ENCODE results near the gene ZFAND3. TPM values are rescaled to one million over a fixed set of nuclear protein-coding genes. Genes with fewer than 3 reads are reported as not detected.
A peak's percentile ranks its signal among the peaks of the same experiment; 100 is the strongest.
"Not testable (repeated sequence)": the region's sequence is repeated elsewhere in the genome, so short reads cannot be mapped to it uniquely, and the experiment has no call there.

ZFAND3 gene
- polyA plus RNA-seq, 3 donors from 2014 or later, result 3.1 to 10.2 (median 3.9) TPM

DNA sequence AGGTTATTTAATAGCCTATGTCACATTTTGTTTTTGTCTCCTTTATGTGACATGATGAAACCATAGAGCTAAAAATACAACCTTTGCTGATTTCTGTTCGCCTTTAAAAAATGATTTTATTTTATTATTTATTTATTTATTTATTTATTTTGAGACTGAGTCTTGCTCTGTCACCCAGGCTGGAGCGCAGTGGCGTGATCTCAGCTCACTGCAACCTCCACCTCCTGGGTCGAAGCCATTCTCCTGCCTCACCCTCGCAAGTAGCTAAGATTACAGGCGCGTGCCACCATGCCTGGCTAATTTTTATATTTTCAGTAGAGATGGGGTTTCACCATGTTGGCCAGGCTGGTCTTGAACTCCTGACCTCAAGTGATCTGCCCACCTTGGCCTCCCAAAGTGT is 173.7 kb downstream of the ZFAND3 start:
- H3K27me3 Mint-ChIP-seq (ENCODE audit: low read depth in 3 of 3); DNase-seq; H3K36me3 Mint-ChIP-seq; H3K27ac Mint-ChIP-seq; H3K9me3 Mint-ChIP-seq; H3K4me3 Mint-ChIP-seq: not testable (repeated sequence)
- H3K4me1 Mint-ChIP-seq, result peaks cover 64 to 86% of the 10 kb centered on the region in 2 donors

DNA sequence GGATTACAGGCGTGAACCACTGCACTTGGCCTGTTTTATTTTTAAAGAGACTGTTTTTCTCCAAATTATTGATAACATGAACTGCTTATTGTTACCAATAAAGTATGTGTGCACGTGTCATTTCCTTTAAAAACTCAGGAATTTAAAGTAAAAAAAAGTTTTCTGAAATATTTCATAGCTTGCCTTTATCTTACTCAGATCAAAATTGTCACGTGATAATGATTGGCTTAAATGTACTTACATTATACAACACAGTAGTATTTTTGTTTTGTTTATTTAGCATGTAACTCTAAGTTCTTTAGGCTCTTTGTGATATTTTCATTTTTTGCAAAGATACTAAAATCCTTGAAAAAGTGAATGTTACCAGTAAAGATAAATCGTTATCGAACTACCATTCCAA is 174.1 kb downstream of the ZFAND3 start:
- DNase-seq, result no peak
- no peaks in the 10 kb centered on the region for H3K27me3 Mint-ChIP-seq (ENCODE audit: low read depth in 3 of 3)
- no peak overlapping the region for H3K4me3 Mint-ChIP-seq
- H3K9me3 Mint-ChIP-seq, result no peaks in the 10 kb centered on the region
- H3K27ac Mint-ChIP-seq, result no peak overlapping the region
- H3K4me1 Mint-ChIP-seq, result peaks cover 64 to 86% of the 10 kb centered on the region in 2 donors
- no peaks in the 10 kb centered on the region for H3K36me3 Mint-ChIP-seq

DNA sequence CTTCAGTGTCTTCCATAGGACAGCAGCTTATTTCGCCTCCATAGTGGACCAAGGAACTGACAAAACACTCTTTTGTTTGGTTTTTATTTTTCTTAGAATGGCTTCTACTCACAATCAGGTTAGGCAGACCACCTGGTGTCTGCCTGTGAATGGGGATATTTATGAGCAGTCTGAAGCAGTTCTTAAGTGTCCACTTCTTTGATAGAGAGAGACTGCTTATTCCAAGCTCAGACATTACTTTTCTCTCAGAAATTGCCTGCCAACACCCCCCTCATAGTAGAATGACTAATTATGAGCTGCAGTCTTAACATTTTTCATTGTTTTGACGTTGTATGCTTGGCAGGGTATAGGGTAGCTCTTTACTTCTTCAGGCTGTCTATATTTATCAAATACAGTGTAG is 174.7 kb downstream of the ZFAND3 start:
- Mint-ChIP-seq H3K4me3 (no peak overlapping the region), H3K36me3 (no peaks in the 10 kb centered on the region), H3K27ac (no peak overlapping the region), H3K27me3 (ENCODE audit: low read depth in 3 of 3) (no peaks in the 10 kb centered on the region), H3K4me1 (peaks cover 58 to 86% of the 10 kb centered on the region in 2 donors), H3K9me3 (no peaks in the 10 kb centered on the region)
- no peak for DNase-seq

GRCh38 chr6:37998366-37998765 is 178.8 kb downstream of the ZFAND3 start:
- no peak for DNase-seq
- Mint-ChIP-seq H3K36me3 (no peaks in the 10 kb centered on the region), H3K9me3 (no peaks in the 10 kb centered on the region), H3K27me3 (ENCODE audit: low read depth in 3 of 3) (peaks cover 0 to 3% (median 0%) of the 10 kb centered on the region in 3 donors), H3K4me3 (no peak overlapping the region), H3K27ac (peak overlapping the region in 2 of 6 donors; percentile 11 to 14), H3K4me1 (peaks cover 50 to 88% of the 10 kb centered on the region in 2 donors)

DNA sequence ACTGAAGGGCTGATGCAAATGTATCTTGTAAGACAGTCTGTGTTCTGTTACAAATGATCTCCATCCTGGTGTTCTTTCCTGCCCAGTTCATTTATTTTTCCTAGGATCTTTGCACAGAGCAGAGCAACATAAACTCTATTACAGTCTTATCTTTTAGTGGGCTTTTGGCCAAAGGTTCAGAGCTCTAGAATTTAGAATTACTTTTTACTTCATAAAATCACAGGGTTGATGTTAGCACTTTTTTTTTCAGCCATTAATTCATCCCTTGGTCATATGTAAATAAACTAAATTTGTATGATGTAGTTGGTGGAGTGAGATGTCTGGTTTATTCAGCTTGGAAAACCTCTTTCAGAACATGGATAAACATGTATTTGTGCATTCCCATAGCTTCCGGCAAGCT is 181.9 kb downstream of the ZFAND3 start:
- peaks cover 57 to 90% of the 10 kb centered on the region in 2 donors for H3K4me1 Mint-ChIP-seq
- H3K27me3 Mint-ChIP-seq (ENCODE audit: low read depth in 3 of 3), result peaks cover 0 to 5% (median 0%) of the 10 kb centered on the region in 3 donors
- no peak overlapping the region for H3K4me3 Mint-ChIP-seq
- no peaks in the 10 kb centered on the region for H3K9me3 Mint-ChIP-seq
- peak overlapping the region in 2 of 6 donors; percentile 41 to 58 for H3K27ac Mint-ChIP-seq
- no peak for DNase-seq
- no peaks in the 10 kb centered on the region for H3K36me3 Mint-ChIP-seq

- no peak overlapping the region for H3K4me3 Mint-ChIP-seq
- peaks cover 50 to 80% of the 10 kb centered on the region in 2 donors for H3K4me1 Mint-ChIP-seq
Observed at GRCh38 chr6:38004908-38005307, 185.4 kb downstream of the ZFAND3 start.

DNA sequence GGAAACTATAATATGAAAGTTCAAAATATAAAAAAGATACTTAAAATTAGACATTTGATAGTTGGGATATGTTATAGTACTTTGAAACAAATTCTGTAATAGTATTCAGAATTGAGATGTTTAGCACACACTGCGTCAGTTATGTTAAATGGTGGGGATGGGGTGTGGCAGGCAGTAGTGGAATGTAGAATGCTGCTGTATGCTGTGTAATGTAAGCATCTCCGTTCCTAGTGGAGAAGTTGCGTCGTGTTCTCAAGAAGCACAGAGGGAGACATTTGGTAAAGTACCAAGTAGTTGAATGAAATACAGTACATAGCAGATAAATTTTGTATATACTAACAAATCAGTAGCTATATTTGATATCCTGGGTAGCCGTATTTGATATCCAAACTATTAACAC is 192.4 kb downstream of the ZFAND3 start:
- H3K36me3 Mint-ChIP-seq, result peaks cover 0 to 4% (median 0%) of the 10 kb centered on the region in 3 donors
- H3K9me3 Mint-ChIP-seq, result peaks cover 0 to 1% (median 0%) of the 10 kb centered on the region in 6 donors
- no peak overlapping the region for H3K4me3 Mint-ChIP-seq
- no peak overlapping the region for H3K27ac Mint-ChIP-seq
- peaks cover 0 to 2% (median 0%) of the 10 kb centered on the region in 3 donors for H3K27me3 Mint-ChIP-seq (ENCODE audit: low read depth in 3 of 3)
- no peak for DNase-seq
- H3K4me1 Mint-ChIP-seq, result peaks cover 42 to 81% of the 10 kb centered on the region in 2 donors

More at GRCh38 chr6:38004908-38005307, 185.4 kb downstream of the ZFAND3 start:
- Mint-ChIP-seq H3K36me3 (peaks cover 0 to under 1% (median 0%) of the 10 kb centered on the region in 3 donors), H3K9me3 (no peaks in the 10 kb centered on the region), H3K27me3 (ENCODE audit: low read depth in 3 of 3) (peaks cover 0 to 5% (median 0%) of the 10 kb centered on the region in 3 donors), H3K27ac (no peak overlapping the region)
- DNase-seq, result no peak

GRCh38 chr6:38012573-38012972 is 193.0 kb downstream of the ZFAND3 start:
- Mint-ChIP-seq H3K27ac (peak overlapping the region in 1 of 6 donors; percentile 49), H3K4me1 (peaks cover 47 to 86% of the 10 kb centered on the region in 2 donors)

DNA sequence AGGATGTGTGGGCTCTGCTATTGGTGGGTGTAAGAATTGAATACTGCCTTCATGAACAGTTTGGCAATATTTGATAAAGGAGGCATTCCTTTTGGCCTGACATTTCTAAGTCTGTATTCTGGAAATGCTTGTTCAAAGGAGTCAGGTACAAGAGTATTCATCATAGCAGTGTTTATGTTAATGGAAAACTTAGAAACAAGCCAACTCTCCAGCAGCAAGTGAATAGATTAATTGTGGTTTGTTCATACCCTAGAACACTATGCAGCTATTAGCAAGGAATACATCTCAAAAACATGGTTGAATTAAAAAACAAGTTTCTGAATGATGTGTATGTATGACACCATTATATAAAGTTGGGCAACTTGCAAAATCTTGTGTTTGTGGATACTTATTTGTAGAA is 195.8 kb downstream of the ZFAND3 start:
- no peak for DNase-seq
- peaks cover 0 to 1% (median 0%) of the 10 kb centered on the region in 6 donors for H3K9me3 Mint-ChIP-seq
- H3K27me3 Mint-ChIP-seq (ENCODE audit: low read depth in 3 of 3), result peaks cover 0 to 2% (median 0%) of the 10 kb centered on the region in 3 donors
- H3K27ac Mint-ChIP-seq, result peak overlapping the region in 1 of 6 donors; percentile 44
- H3K4me1 Mint-ChIP-seq, result peaks cover 48 to 79% of the 10 kb centered on the region in 2 donors
- no peak overlapping the region for H3K4me3 Mint-ChIP-seq
- no peaks in the 10 kb centered on the region for H3K36me3 Mint-ChIP-seq

More at GRCh38 chr6:38012573-38012972, 193.0 kb downstream of the ZFAND3 start:
- peak overlapping the region in 2 of 5 donors; percentile 38 to 53 for H3K4me3 Mint-ChIP-seq
- H3K36me3 Mint-ChIP-seq, result peaks cover 0 to 4% (median 0%) of the 10 kb centered on the region in 3 donors
- peaks cover 0 to 2% (median 0%) of the 10 kb centered on the region in 3 donors for H3K27me3 Mint-ChIP-seq (ENCODE audit: low read depth in 3 of 3)
- peaks cover 0 to 1% (median 0%) of the 10 kb centered on the region in 6 donors for H3K9me3 Mint-ChIP-seq
- peak; percentile 15 to 37 (median 24) for DNase-seq

DNA sequence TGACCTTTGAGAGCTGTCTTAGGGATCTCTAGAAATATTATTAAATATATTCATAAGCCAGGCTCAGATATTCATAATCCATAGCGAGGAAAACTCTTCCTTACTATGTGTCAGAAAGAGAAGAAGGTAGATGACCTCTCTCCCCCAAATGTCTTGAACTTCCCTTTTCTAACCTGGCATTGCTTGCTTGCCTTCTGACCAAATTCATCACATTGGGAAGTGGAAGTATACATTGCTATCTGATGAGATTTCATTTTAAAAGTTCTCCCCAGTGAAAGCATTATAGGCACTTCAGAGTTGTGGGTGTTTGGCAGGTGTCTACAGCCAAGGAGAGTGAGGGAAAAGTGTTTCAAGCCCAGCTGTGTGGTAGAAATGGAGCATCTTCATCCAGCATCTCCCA is 197.3 kb downstream of the ZFAND3 start:
- peaks cover 0 to 2% (median 0%) of the 10 kb centered on the region in 3 donors for H3K27me3 Mint-ChIP-seq (ENCODE audit: low read depth in 3 of 3)
- no peak for DNase-seq
- H3K36me3 Mint-ChIP-seq, result no peaks in the 10 kb centered on the region
- H3K4me3 Mint-ChIP-seq, result no peak overlapping the region
- peaks cover 0 to 1% (median 0%) of the 10 kb centered on the region in 6 donors for H3K9me3 Mint-ChIP-seq
- H3K4me1 Mint-ChIP-seq, result peaks cover 55 to 81% of the 10 kb centered on the region in 2 donors
- H3K27ac Mint-ChIP-seq, result peak overlapping the region in 1 of 6 donors; percentile 7

- no peak for DNase-seq
- H3K4me3 Mint-ChIP-seq, result no peak overlapping the region
- H3K27me3 Mint-ChIP-seq (ENCODE audit: low read depth in 3 of 3), result no peaks in the 10 kb centered on the region
- H3K4me1 Mint-ChIP-seq, result peaks cover 56 to 82% of the 10 kb centered on the region in 2 donors
- H3K27ac Mint-ChIP-seq, result peak overlapping the region in 1 of 6 donors; percentile 14
- H3K36me3 Mint-ChIP-seq, result no peaks in the 10 kb centered on the region
- no peaks in the 10 kb centered on the region for H3K9me3 Mint-ChIP-seq
Observed at GRCh38 chr6:38018755-38019165, 199.2 kb downstream of the ZFAND3 start.

DNA sequence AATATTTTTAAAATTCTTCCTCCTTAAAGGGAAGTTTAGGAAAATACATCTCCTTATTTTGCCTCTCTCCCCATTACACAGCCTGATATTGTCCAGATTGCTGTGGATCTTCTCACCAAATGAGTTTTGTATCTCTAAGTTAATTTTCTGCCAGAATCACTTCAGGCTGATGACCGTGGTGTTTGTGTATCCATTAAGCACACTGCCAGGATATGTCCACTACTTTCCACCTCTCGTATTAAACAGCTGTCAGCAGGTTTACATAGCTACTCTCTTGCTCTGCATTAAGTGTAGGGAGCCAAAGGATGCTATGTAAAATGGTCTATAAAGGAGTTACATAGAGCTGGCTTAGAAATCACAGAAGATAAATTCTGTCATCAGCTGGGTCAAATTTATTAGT is 201.1 kb downstream of the ZFAND3 start:
- H3K9me3 Mint-ChIP-seq, result no peaks in the 10 kb centered on the region
- no peak overlapping the region for H3K27ac Mint-ChIP-seq
- no peaks in the 10 kb centered on the region for H3K36me3 Mint-ChIP-seq
- no peak for DNase-seq
- H3K4me3 Mint-ChIP-seq, result no peak overlapping the region
- H3K4me1 Mint-ChIP-seq, result peaks cover 46 to 79% of the 10 kb centered on the region in 2 donors
- no peaks in the 10 kb centered on the region for H3K27me3 Mint-ChIP-seq (ENCODE audit: low read depth in 3 of 3)

DNA sequence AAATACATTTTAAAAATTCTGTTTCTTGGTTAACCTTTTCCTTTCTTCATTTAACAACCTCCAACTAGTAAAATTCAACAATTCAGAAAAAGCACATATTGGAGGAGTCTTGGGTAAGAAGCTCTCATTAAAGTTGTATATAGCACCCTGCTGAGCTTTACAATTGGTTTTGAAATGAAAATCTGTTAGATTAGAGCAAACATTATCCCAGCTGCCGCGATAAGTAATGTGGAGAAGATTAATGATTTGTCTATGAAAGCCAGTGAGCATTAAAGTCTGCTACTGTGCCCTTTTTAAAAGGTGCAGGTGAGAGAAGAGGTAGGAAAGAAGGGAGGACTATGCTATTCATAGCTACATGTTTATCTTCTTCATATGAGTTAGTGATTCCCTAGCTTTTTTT is 201.5 kb downstream of the ZFAND3 start:
- DNase-seq, result no peak
- Mint-ChIP-seq H3K4me3 (no peak overlapping the region), H3K9me3 (no peaks in the 10 kb centered on the region), H3K27ac (peak overlapping the region in 1 of 6 donors; percentile 42), H3K4me1 (peaks cover 46 to 79% of the 10 kb centered on the region in 2 donors), H3K27me3 (ENCODE audit: low read depth in 3 of 3) (no peaks in the 10 kb centered on the region), H3K36me3 (no peaks in the 10 kb centered on the region)

GRCh38 chr6:38021571-38021970 is 202.0 kb downstream of the ZFAND3 start:
- H3K27me3 Mint-ChIP-seq (ENCODE audit: low read depth in 3 of 3), result no peaks in the 10 kb centered on the region
- H3K9me3 Mint-ChIP-seq, result no peaks in the 10 kb centered on the region
- H3K36me3 Mint-ChIP-seq, result no peaks in the 10 kb centered on the region
- H3K4me1 Mint-ChIP-seq, result peaks cover 48 to 77% of the 10 kb centered on the region in 2 donors
- DNase-seq, result no peak
- H3K27ac Mint-ChIP-seq, result peak overlapping the region in 1 of 6 donors; percentile 42
- no peak overlapping the region for H3K4me3 Mint-ChIP-seq

DNA sequence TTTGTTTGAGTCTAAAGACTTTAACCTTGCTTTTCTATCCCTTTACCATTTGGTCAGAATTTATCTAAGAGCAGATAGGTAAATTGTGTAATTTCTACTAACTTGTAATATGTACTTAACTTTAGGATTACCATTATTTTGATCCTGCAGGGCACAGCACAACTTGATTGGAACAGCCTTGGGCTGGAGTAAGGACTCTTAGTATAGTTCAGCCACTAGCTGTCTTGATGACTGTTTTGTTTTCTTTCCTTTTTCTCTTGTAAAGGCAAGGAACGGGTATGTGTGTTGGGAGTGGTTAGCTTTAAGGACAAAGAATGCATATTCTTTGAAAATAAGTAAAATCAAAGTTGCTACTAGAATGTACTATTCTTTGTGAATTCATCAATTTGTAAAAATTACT is 203.2 kb downstream of the ZFAND3 start:
- Mint-ChIP-seq H3K27me3 (ENCODE audit: low read depth in 3 of 3) (no peaks in the 10 kb centered on the region), H3K4me1 (peaks cover 51 to 78% of the 10 kb centered on the region in 2 donors), H3K36me3 (no peaks in the 10 kb centered on the region), H3K27ac (no peak overlapping the region), H3K4me3 (no peak overlapping the region), H3K9me3 (no peaks in the 10 kb centered on the region)
- DNase-seq, result no peak

Measured in immature natural killer cell (primary cell).